Stimulated activated CD4-positive, alpha-beta T cell treated with anti-CD3 and anti-CD28 coated beads, Interleukin-2, amount 100 ng/mL, for 48 hours (primary cell): ENCODE data around the gene CMIP.
"Not testable (repeated sequence)": the region's sequence is repeated elsewhere in the genome, so short reads cannot be mapped to it uniquely, and the experiment has no call there.

Experiments
- DNase-seq, 2 donors: peaks; one replicate each; pipeline ENCODE4 v3.0.0-alpha.2; 2020

Gene CMIP

GRCh38 chr16:81444448-81445121, at the start of gene CMIP:
TSS of gene CMIP (plus strand) at chr16:81444808.
- DNase-seq = peak; percentile 72 to 75

GRCh38 chr16:81394966-81395655, 49.5 kb upstream of the CMIP start:
- DNase-seq = no peak

DNA sequence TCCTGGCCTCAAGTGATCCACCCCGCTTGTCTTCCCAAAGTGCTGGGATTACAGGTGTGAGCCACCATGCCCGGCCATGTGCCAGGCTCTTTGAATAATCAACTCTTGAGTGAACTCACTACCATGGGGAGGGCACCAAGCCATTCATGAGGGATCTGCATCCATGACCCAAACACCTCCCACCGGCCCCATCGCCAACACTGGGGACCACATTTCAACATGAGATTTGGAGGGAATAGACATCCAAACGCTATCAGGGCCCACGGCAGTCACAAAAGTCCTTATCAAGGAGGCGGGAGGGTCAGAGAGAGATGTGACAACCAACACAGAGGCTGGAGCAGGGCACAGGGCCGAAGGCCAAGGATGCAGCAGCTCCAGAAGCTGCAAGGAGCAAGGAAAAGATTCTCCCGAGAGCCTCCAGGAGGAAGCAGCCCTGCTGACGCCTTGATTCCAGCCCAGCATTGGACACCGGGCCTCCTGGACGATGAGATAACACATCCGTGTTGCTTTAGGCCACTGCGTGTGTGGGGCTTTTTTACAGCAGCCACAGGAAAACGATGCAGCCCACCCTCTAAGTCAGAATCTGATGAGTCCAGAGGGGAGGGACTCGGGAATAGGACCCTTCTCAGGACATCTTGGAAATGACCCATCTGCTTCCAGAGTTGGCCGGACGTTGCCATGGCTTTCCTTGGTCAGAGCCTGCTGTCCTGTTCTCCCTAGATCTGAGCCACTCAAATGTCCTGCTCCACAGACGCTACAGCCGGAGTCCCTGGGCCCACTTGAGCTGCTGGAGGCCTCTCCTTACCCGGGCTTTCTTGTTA, 47.3 kb upstream of the CMIP start:
- no peak for DNase-seq

- DNase-seq = no peak
Observed at GRCh38 chr16:81397879-81398520, 46.6 kb upstream of the CMIP start.

- DNase-seq = no peak
Observed at GRCh38 chr16:81399909-81400308, 44.7 kb upstream of the CMIP start.

- DNase-seq = no peak
Observed at GRCh38 chr16:81401035-81401950, 43.3 kb upstream of the CMIP start.

GRCh38 chr16:81403208-81403600, 41.4 kb upstream of the CMIP start:
- DNase-seq = no peak

GRCh38 chr16:81403601-81404391, 40.8 kb upstream of the CMIP start:
- DNase-seq = peak; percentile 86 to 91

DNA sequence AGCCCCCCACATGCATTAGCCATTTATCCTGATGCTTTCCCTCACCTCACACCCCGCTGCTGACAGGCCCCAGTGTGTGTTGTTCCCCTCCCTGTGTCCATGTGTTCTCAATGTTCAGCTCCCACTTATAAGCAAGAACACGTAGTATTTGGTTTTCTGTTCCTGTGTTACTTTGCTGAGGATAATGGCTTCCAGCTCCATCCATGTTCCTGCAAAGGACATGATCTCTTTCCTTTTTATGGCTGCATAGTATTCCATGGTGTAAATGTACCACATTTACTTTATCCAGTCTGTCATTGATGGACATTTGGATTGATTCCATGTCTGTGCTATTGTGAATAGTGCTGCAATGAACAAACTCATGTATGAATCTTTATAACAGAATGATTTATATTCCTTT, 39.6 kb upstream of the CMIP start:
- DNase-seq = not testable (repeated sequence)

- no peak for DNase-seq
Observed at GRCh38 chr16:81405702-81406113, 38.9 kb upstream of the CMIP start.

GRCh38 chr16:81408409-81408950, 36.1 kb upstream of the CMIP start:
- no peak for DNase-seq

GRCh38 chr16:81409016-81409556, 35.5 kb upstream of the CMIP start:
- DNase-seq = no peak

- DNase-seq = no peak
Observed at GRCh38 chr16:81410643-81411293, 33.8 kb upstream of the CMIP start.

- no peak for DNase-seq
Observed at GRCh38 chr16:81413245-81413990, 31.2 kb upstream of the CMIP start.

GRCh38 chr16:81415751-81416150, 28.9 kb upstream of the CMIP start:
- DNase-seq = no peak

DNA sequence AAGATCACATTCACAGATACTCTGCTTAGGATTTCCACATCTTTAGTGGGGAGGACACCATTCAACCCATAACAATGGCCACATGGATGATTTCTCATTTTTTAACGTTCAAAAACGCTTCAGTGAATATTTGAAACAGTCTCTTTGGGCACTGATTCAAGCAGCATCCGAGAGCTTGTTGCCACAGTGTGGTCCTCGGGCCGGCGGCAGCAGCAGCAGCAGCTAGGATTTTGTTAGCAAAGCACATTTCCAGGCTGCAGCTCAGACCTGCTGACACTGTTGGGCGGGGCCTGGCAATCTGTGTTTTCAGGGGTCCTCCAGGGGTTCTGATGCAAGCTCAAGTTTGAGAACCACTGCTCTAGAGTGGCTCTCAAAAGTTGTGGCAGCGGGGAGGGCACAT, 27.9 kb upstream of the CMIP start:
- DNase-seq = no peak

GRCh38 chr16:81417210-81417609, 27.4 kb upstream of the CMIP start:
- no peak for DNase-seq

DNA sequence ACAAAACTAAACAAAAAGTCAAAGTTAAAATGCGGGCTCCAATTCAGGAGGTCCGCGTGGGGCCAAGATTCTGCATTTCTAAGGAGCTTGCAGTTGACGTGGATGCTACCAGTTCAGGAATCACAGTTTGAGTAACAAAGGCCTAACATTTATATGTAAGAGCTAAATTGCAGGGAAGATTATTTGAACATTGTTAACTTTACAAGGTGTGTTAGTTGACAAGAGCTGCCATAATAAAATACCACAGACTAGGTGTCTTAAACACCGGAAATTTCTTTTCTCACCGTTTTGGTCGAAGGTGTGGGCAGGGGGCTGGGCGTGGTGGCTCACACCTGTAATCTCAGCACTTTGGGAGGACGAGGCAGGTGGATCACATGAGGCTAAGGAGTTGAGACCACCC, 24.8 kb upstream of the CMIP start:
- no peak for DNase-seq

GRCh38 chr16:81421126-81421525, 23.5 kb upstream of the CMIP start:
- no peak for DNase-seq
